HG02981 (cell line): Measurements from ENCODE around the gene IL12A.
A peak's percentile ranks its signal among the peaks of the same experiment; 100 is the strongest.

Experiments
- ATAC-seq: cut with Tn5 transposase; IDR thresholded peaks from one replicate; pipeline ENCODE4 v1.9.1; 2021; ENCODE audit warnings: mild to moderate bottlenecking, moderate library complexity; ENCODE audit not compliant: unreplicated experiment

Gene IL12A

DNA sequence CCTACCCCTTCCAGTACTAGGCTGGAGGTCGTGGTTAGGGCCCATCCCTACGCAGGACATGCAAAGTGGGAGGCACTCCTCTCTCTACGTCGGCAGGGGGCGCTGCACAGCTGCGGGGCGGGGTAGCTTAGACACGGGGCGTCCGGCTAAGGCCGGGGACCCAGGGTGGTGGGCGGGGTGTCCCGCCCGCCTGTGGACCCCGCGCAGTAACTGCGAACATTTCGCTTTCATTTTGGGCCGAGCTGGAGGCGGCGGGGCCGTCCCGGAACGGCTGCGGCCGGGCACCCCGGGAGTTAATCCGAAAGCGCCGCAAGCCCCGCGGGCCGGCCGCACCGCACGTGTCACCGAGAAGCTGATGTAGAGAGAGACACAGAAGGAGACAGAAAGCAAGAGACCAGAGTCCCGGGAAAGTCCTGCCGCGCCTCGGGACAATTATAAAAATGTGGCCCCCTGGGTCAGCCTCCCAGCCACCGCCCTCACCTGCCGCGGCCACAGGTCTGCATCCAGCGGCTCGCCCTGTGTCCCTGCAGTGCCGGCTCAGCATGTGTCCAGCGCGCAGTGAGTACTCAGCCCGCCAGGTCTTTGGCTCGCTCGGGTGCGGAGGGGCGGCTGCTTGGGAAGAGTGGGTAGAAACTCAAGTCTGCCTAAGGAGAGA lies at the start of gene IL12A:
Gene IL12A (plus strand): TSS at position 219 of the 655 bp plus-strand sequence.
- ATAC-seq: peak; percentile 95

DNA sequence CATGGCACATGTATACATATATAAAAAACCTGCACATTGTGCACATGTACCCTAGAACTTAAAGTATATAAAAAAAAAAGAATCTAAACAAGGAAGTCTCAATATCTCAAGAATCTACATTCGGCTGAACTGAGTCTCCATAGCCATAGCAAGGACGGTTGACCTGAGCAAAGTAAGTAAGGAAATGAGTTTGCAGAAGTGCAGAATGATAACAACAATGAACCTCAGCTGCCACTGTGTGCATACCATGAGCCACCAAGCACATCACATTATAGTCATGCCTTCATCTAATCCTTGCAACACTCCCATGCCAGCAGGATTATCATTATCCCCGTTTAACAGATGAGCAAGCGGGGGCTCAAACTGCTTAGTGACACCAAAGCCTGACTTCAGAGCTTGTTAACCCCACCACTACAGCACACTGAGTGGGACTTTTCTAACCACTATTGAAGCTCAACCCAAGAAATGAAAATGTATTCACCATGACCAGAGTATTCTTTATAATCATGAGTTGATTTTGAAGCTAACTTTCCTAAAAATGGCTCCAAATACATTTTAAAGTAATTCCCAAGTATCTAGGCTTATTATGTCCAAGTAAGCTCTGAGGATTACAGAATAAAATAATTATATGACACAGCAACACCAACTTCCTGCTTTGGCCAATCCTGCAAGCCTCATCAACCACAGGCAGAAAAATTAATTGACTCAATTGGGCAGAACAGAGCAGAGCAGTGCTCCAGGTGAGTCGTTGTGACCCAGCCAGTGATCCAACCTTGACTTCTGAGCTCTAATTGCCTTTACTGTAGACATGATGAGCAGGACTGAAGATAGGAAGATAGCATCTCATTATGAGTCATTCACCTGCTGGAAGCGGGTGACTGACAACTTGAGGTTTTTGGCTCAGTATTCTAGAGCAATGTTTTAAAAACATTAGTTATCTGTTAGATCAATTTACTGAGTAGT lies 47.3 kb upstream of the IL12A start:
- peak; percentile 74 for ATAC-seq

DNA sequence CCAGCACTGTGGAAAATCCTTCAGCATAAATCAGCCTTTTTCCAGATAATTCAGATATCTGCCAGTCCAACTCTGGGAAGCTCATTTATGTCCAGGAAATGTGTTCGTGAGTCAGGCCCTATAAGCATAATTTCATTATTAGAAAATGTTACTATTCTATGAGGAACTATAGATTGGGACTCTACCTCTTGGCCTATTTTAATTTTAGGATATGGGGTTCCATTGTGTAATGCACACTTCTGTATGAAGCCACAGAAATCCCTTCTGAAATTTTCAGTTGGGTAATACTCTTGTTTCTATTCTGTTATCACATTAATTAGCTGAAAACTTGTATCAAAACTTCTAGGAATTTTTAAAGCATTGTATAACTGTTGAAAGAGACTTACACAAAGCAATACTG lies 43.9 kb upstream of the IL12A start:
- no peak for ATAC-seq

DNA sequence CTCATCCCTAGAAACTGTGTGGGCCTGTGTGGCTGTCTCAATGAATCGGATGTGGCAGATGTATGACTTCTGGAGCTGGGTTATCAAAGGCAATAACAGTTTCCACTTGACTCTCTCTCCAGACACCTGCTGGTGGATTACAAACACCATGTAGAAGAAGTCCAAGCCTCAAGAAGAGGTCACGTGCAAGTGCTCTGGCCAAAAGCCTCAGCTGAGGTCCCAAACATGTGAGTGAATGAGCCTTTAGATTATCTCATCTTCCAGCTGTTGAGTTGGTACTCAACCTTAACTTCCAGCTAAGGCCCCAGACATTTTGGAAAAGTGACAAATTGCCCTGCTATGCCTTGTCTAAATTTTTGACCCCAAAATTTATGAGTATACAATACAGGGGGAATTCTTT lies 42.7 kb upstream of the IL12A start:
- no peak for ATAC-seq

DNA sequence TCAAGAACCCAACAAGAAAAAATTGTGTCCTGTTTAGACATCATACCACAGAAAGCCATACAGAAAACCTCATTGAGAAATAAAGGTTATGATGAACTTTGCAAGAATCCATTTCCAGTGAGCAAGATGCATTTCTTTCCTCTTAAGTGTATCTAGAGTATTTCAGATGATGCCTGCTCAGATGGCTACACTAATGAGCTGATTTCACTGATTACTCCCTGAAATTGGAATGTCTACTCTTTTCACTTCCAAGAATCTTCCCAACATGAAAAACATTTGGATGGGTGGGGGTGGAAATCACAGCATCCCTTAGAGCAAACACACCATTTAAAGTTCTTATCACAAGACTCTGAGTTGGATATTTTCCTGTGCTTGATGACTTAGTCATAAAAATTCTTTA lies 41.4 kb upstream of the IL12A start:
- ATAC-seq: no peak

DNA sequence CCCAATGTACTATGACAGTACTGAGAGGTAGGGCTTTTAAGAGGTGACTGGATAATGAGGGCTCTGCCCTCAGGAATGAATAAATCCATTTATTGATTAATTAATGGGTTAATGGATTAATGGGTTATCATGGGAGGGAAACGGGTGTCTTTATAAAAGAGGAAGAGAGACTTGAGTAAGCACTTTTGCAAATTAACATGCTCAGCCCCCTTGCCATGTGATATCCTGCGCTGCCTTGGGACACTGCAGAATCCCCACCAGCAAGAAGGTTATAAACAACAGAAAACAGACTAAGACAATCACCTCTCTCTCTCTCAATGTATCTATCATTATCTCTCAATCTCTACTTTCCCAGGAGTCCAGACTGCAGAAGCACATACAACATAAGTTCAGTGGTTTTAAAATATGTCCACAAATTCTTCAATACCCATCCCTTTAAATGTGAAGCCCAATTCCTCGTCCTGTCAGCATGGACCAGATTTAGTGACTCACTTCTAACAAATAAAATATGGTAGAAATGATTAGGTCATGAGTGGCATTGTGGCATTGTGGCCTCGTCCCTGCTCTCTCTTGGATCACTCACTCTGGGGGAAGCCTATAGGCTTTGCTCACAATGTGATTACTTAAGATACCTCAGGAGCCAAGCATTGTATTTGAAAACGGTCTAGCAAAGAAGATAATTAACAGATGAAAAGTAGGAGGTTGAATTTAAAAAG lies 40.0 kb upstream of the IL12A start:
- no peak for ATAC-seq

DNA sequence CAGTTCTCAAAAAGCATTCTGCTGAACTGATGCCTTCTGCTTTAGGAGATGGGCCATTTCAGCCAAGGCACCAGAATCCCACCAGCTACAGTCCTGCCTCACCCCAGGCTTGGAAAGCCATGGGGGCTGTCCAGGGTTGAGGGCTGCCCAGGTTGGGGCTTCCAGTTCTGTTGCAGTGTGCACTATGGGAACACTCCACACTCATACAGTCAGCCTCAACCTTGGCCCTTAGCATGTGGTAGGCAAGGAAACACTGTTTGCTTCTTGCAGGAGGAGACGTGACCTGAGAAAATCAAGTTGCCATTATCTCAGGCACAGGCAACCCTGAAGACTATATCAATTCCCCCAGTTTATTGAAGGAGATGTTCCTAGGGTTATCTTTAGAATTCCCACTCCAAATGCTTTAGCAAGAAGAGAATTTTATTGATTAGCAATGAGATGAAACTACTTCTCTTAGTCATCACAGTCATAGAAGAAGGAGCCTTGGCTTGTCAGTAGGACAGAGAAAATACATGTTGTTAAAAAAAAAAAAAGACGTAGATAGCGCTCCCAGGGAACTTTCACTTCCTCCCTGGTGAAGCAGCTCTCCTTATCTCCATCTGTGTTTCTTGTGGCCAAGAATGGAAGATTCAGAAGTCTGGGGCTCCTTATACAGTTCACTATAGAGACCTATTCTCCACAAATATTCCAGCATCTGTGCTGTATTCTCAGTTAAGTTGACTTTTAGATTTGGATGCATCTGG lies 38.3 kb upstream of the IL12A start:
- peak; percentile 72 for ATAC-seq

DNA sequence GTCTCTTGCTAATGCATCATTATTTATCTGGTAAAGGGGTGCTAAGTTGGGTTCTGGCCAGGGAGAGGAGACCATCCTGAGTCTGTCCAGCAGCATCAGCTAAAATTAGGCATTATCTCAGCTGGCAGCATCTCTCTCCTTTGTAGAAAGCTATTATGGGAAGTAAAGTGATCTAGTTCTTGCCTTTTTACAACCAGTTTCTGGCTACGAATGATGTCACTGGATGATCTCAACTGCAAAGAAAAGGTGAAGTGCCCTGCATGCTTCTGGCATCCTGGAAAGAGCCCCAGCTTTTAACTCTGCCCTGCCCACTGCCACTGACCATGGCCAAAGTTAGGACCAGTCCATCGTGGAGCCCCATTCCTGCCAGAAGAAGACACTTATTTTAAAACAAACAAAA lies 37.1 kb upstream of the IL12A start:
- ATAC-seq: no peak

DNA sequence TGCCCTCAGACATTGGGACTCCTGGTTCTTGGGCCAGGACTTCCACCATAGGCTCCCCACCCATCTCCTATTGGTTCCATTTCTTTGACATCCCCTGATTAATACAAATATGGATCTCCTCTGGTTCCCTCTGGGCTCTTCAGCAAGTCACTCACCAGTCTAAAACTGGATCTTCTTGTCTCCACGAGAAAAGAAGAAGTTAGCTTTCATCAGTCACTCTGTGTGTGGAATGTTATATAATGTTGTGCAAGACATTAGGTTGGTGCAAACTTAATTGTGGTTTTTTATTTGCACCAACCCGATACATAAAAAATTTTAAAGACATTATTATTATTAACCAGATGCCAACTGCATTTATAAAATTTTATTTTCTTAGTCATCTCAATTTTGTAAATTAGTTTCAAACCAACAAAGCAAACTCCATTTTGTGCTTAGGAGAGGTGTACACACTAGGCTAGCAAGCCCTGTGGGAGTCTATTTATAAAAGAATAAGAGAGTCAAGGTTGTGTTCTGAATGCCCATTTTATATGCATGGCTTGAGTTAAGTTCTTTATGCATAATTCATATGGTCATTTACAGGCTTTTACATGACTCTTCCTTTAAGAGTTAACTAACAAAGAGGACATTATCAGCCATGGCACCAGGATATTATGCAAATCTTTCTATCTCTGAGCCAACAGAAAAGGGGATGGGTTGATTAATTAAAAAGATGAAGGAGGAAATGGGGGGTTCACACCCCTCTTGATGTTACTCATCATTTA lies 35.1 kb upstream of the IL12A start:
- ATAC-seq: no peak

DNA sequence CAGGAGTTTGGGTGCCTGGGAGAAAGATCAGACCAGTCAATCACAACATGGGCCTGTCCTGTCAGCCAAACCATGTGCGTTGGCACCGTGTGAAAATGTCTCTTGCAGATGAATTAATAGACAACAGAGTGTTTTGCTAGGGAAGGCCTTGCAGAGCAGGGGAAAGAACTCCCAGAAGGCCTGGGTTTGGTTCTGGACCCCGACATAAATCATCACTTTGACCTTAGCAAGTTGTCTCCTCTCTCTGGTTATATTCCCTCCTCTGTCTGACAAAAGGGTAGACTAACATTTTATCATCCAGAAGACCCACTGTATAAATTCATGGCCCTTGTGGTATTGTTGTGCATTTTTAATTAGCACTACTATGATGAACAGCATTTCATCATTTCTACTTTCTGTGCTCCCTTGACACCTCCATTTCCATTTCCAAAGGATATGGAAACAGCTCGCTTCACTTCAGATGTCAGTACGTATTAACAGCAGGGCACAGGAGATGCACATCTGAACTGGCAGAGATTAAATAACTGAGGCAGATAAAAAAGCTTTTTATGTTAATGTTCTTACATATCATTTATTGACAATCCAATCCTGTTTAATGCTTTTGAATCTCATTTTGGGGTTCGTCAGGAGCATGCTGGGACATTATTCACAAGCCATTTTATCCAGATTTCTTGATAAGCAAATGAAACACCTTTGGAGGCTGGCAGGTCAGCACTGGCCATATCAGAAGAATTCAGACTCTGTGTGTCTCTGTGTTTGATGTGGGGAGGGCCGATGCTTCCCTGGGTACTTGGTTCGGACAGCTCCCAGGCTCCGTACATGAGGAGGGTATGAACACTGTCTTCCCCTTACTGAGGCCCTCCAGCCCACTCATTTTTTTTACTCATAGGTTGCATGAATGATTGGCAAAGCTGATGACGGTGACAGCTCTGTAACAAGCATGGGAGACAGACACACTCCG lies 28.2 kb upstream of the IL12A start:
- ATAC-seq: no peak

DNA sequence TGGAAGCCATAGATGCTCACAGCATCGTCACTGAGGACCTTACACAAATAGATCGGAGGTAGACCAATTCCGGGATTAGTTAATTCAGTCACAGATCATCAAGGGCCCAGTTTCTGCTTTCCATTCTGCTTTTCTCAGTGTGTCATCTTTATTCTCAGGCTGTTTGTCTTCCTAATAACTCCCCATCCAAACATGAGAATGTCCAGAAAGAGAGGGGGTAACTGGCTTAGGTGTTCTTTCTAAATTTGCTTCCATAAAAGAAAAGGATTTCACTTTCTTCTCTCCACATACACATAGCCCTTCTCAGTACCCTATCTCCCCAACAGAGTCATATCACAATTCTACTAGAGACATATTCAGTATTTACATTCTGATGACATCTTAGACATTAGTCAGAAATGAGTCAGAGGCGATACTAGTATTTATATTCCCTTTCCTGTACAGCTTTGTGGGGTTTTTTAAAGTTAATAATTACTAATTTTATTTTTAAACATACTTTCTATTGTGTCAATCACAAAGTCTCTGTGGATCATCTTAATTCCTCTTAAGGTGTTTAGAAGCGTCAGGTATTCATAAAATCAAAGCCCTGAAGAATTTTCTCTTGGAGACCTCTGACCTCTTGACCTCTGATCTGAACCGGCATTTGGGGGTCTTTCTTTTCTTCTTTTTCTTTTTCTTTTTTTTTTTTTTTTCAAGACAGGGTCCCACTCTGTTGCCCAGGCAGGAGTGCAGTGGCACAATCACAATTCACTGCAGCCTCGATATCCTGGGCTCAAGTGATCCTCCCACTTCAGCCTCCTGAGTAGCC lies 24.3 kb upstream of the IL12A start:
- ATAC-seq: peak; percentile 100

DNA sequence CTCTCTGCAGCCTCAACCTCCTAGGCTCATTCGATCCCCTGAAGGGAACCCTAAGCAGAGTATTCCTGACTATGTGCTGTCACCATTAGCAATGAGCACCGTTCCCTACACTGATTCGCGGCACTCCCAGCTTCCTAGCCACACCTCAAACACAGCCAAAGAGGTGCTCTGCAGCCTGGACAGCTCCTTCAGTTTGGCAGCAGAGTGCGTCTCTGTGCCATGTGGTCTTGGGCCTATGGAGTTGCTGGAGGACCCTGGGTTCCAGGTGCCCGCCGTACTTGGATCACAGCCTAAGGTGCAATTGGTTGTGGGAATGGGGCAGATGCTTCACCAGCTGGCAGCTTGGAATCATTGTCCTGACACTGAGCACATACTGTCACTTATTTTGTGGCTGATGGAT lies 17.3 kb upstream of the IL12A start:
- ATAC-seq: no peak

DNA sequence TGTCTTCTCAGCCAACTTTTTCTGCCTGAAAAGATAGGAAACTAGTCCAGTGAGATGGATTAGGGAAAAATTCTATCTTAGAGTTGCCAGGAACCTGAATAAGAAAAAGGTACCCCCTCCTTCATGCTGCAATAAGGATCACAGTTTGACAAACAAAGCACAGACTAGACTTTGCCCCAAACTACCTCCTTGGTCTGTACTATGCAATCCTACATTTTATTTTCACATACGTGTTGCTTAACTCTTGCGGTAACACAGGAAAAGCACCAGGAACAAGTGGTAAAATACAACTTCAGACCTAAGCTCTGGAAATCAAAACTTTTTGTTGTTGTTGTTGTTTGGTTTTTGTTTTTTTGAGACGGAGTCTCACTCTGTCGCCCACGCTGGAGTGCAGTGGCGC lies 11.3 kb upstream of the IL12A start:
- no peak for ATAC-seq

DNA sequence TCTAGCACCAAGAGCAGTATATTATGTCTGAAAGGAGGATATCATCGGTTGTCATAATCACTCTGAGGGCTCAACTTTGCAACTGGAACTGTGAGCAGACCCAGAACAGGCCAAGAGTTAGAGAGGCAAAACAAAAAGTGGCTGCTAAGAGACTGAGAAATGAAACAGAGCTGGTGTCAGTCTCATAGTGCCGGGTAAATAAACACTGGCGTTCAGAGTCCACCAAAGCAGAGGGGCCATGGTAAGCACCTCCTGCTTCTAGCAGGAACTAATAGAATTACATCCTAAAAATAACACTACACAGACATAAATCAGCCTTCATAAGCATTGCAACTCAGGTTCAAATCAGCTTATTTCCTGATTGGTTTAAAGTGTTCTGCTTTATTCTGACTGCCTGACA lies 10.3 kb upstream of the IL12A start:
- ATAC-seq: peak; percentile 89

DNA sequence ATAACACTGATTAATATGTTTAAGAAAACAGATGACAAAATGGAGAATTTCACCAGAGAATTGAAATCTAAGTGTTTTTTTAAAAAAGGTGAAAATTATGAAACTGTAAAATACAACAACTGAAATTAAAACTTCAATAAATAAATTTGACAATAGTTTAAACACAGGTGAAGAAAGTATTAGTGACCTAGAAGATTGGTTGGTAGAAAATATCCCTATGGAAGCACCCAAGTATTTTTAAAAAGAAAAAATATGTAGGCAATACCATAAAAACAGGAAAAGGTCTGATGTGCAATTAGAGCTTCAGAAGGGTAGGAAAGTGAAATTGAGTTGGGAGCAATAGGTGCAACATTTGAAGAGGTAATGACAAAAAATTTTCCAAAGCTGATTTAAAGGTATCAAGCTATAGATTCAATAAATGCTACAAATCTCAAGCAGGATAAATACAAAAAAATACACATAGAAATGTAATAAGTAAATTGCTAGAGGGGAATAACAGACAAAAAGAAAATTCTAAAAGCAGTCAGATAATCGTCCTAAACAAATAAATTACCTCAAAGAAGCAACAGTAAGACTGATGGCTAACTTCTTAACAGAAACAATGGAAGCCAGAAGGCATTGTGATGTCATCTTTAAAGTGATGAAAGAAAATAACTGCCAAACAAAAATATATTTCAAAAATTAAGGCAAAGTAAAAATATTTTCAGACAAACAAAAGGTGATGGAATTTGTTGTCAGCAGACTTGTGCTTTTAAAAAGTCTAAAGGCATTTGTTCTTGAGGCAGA lies 9.5 kb upstream of the IL12A start:
- ATAC-seq: no peak

DNA sequence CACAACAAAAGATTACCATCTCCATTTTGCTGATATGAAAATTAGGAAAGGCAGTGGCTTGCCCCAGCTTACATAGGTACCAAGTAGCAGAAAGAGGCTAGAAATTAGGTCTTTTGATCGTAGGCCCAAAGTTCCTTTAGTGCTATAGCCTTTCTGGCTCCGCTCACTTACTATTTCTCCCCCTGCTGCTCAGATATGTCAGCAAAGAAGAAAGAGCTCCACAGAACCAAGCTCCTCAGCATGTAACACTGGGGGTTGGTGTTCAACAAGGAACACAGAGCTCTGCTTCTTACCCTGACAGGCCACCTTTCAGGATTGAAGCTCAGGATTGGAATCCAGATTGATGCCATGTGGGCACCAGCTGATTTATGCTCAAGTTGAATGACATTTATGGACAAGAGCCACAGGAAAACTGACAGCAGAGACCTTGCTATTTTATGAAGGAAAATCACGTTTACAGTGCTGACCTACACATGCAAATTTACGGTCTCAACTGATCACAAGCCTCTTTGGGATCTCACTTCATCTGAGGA lies 6.1 kb upstream of the IL12A start:
- no peak for ATAC-seq

DNA sequence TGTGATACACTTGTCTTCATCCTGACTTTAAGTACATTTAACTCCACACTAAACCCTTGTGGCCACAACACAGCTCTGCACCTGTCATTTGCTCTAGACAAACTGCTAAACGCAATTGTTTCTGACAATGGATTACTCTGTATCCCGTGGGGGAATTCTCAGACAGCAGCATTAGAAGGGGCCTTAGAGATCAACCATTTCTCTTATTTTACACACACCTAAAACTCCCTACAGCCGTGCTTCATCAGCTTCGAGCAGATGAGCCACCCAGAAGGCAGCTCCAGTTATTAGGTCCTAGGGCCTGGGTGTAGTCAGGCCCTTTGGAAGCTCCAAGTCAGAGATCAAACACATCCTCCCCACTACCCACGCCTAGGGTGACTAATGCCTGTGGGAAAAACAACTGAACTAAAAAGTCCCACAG lies 1.3 kb upstream of the IL12A start:
- no peak for ATAC-seq
